PC-9 (cell line): Measurements from ENCODE around the gene LIMA1. TPM values are rescaled to one million over a fixed set of nuclear protein-coding genes. Genes with fewer than 3 reads are reported as not detected.
A peak's percentile ranks its signal among the peaks of the same experiment; 100 is the strongest.
"Not testable (repeated sequence)": the region's sequence is repeated elsewhere in the genome, so short reads cannot be mapped to it uniquely, and the experiment has no call there.

ENCODE experiments used
- Bru-seq: library from RNA; stranded (reverse); fragments of 400-500 nt; gene quantifications from one replicate; lab custom pipeline; 2021; lab: Mats Ljungman, UMichigan
- BruChase-seq, 2 experiments: library from RNA; stranded (reverse); fragments of 400-500 nt; gene quantifications; one replicate each; lab custom pipeline; 2021; lab: Mats Ljungman, UMichigan
- BruUV-seq: library from RNA; stranded (reverse); fragments of 400-500 nt; replicated peaks from 2 replicates; lab custom pipeline; 2021; lab: Mats Ljungman, UMichigan
- CTCF ChIA-PET: fragments of 300-600 bp; sonication (Branson Sonifier 250); formaldehyde crosslinking; loops from one replicate; lab custom pipeline; 2022; ENCODE audit warnings: antibody characterized with exemption; lab: Charles Lee
- POLR2A ChIA-PET: fragments of 300-600 bp; sonication (Branson Sonifier 250); formaldehyde crosslinking; loops from one replicate; lab custom pipeline; 2022; ENCODE audit warnings: antibody characterized with exemption; ENCODE audit not compliant: unreplicated experiment; lab: Charles Lee
- DNase-seq, 2 experiments: peaks; one replicate each; pipeline versions ENCODE4 v3.0.0 to v3.0.0-alpha.2; 2015 to 2022; ENCODE audit warnings: mixed read lengths in 1 of 2
- H2AFZ ChIP-seq: fragments of 200-600 bp; sonication (generic); 2 replicates; pipeline ENCODE4 v1.8.1; 2017; ENCODE audit warnings: antibody characterized with exemption
- H3F3A ChIP-seq: fragments of 200-600 bp; sonication (generic); 2 replicates; pipeline ENCODE4 v1.8.1; 2017; ENCODE audit warnings: antibody characterized with exemption, mild to moderate bottlenecking, low read depth; ENCODE audit not compliant: insufficient read depth
- H3K27ac ChIP-seq: fragments of 200-600 bp; sonication (generic); 2 replicates; pipeline ENCODE4 v1.6.1; 2016; ENCODE audit warnings: mixed run types
- H3K27me3 ChIP-seq: fragments of 200-600 bp; sonication (generic); 2 replicates; pipeline ENCODE4 v1.6.1; 2016; ENCODE audit warnings: low read depth, mixed run types; ENCODE audit not compliant: insufficient read depth
- H3K36me3 ChIP-seq: fragments of 200-600 bp; sonication (generic); 2 replicates; pipeline ENCODE4 v1.6.1; 2016; ENCODE audit warnings: low read depth, mixed run types
- H3K4me1 ChIP-seq: fragments of 200-600 bp; sonication (generic); replicated peaks from 2 replicates; pipeline ENCODE4 v1.6.1; 2016; ENCODE audit warnings: mixed run types; ENCODE audit not compliant: insufficient read depth
- H3K4me2 ChIP-seq: fragments of 200-600 bp; sonication (generic); 2 replicates; pipeline ENCODE4 v1.6.1; 2017; ENCODE audit warnings: mixed run types
- H3K4me3 ChIP-seq: fragments of 200-600 bp; sonication (generic); 2 replicates; pipeline ENCODE4 v1.6.1; 2016; ENCODE audit warnings: mixed run types
- H3K79me2 ChIP-seq: fragments of 200-600 bp; sonication (generic); 2 replicates; pipeline ENCODE4 v1.6.1; 2017; ENCODE audit warnings: low read depth, mixed run types
- H3K9me2 ChIP-seq: fragments of 200-600 bp; sonication (generic); 2 replicates; pipeline ENCODE4 v1.8.1; 2017; ENCODE audit warnings: mild to moderate bottlenecking; ENCODE audit not compliant: insufficient read depth
- H3K9me3 ChIP-seq: fragments of 200-600 bp; sonication (generic); 2 replicates; pipeline ENCODE4 v1.8.1; 2016; ENCODE audit warnings: low read depth; ENCODE audit not compliant: insufficient read depth
- H4K20me1 ChIP-seq: fragments of 200-600 bp; sonication (generic); 2 replicates; pipeline ENCODE4 v1.8.1; 2017; ENCODE audit not compliant: insufficient read depth
- CTCF ChIP-seq: fragments of 200-600 bp; sonication (generic); conservative IDR thresholded peaks from 2 replicates; pipeline ENCODE4 v1.6.1; 2017; ENCODE audit warnings: mixed run types, antibody characterized with exemption, mild to moderate bottlenecking, moderate library complexity
- EZH2 ChIP-seq: fragments of 200-600 bp; sonication (generic); IDR thresholded peaks from 2 replicates; pipeline ENCODE4 v1.8.0; 2017; ENCODE audit warnings: antibody characterized with exemption, low read depth
- intact Hi-C: fragments of 100-400 bp; cut with micrococcal nuclease; formaldehyde crosslinking; loops from one replicate; pipeline ENCODE4 v1.10.0; 2022; ENCODE audit not compliant: unreplicated experiment
- long read RNA-seq: library from polyadenylated mRNA; stranded (forward); transcript quantifications from one replicate; pipeline ENCODE4 v2.0.0, GENCODE V29; 2022
- total RNA-seq: library from RNA; stranded (reverse); gene quantifications from 2 replicates; pipeline ENCODE4 v1.2.3, GENCODE V29; 2021

Gene LIMA1
- 73.1 and 98.6 TPM in 2 replicates for total RNA-seq
- percentile 85 among the genes with signal in this experiment for Bru-seq, nascent RNA
- percentile 86 among the genes with signal in this experiment for BruChase-seq, experiment 1, labeled RNA remaining after a 2-hour chase
- percentile 91 among the genes with signal in this experiment for BruChase-seq, experiment 2, labeled RNA remaining after a 6-hour chase
- long read RNA-seq, transcript LIMA1-202 (11 exons, 3,669 nt), result minor isoform, 10 of 139 reads
- long read RNA-seq, transcript LIMA1-215 (8 exons, 3,254 nt), result minor isoform, 39 of 139 reads
- long read RNA-seq, transcript LIMA1-201 (11 exons, 3,706 nt), result major isoform, 63 of 139 reads
- long read RNA-seq, partial matches to known transcripts, result 3 of 139 reads
- long read RNA-seq, other reads (novel, unspliced or antisense), result 20 of 139 reads

- Histone ChIP-seq H3K36me3 (0 out of 2 replicates have a peak, but pooled peaks cover 6% of the 10 kb centered on the region), H3K27me3 (no peaks in the 10 kb centered on the region), H2AFZ (peak within 1 kb of the TSS; percentile 99), H3K79me2 (peaks cover 59% of the 10 kb centered on the region), H3F3A (peaks cover 6% of the 10 kb centered on the region; the same call in 1 of the 2 replicates), H4K20me1 (no peaks in the 10 kb centered on the region), H3K4me3 (peak within 1 kb of the TSS; percentile 97), H3K9me2 (no peaks in the 10 kb centered on the region), H3K4me1 (peaks cover 41% of the 10 kb centered on the region), H3K4me2 (peak within 1 kb of the TSS; percentile 99), H3K9me3 (no peaks in the 10 kb centered on the region), H3K27ac (peak within 1 kb of the TSS; percentile 71)
- ChIA-PET CTCF (interaction anchor here (0.5 to 1.3 kb wide), 3 partner anchors 31 to 198 kb away, joined by 3 read pairs; partner anchors contain the start of gene SMARCD1), POLR2A (interaction anchor here (0.5 to 1.6 kb wide), 12 partner anchors 15 to 960 kb away, joined by 3 to 10 read pairs (median 4); partner anchors contain the start of genes TMBIM6 and TROAP)
- DNase-seq, result peak; percentile 83 to 96
- intact Hi-C loops, result loop anchor here (1.0 kb wide), 3 partner anchors 31 to 59 kb away; no protein-coding TSS in a partner anchor
- no TSS peak for BruUV-seq
- TF ChIP-seq CTCF (peak; percentile 41; the same call in 1 of the 2 replicates), EZH2 (no peak)
Observed at GRCh38 chr12:50283229-50283923, at the start of gene LIMA1. LIMA1 (minus strand) TSS chr12:50283520; CDS start chr12:50248751, 34,769 bp downstream.

GRCh38 chr12:50331745-50332144 lies 48.4 kb upstream of the LIMA1 start:
- Histone ChIP-seq H3K4me2 (no peak overlapping the region), H3K9me2 (no peaks in the 10 kb centered on the region), H4K20me1 (no peaks in the 10 kb centered on the region), H3K9me3 (no peaks in the 10 kb centered on the region), H3F3A (peaks cover 9% of the 10 kb centered on the region; the same call in 1 of the 2 replicates), H3K4me3 (no peak overlapping the region), H2AFZ (no peak overlapping the region), H3K27me3 (no peaks in the 10 kb centered on the region), H3K4me1 (peaks cover 17% of the 10 kb centered on the region), H3K27ac (no peak overlapping the region), H3K36me3 (no peaks in the 10 kb centered on the region), H3K79me2 (no peaks in the 10 kb centered on the region)
- BruUV-seq, result no TSS peak
- CTCF ChIA-PET, result no interaction called here
- intact Hi-C loops, result no loop called here
- TF ChIP-seq CTCF (no peak), EZH2 (no peak)
- POLR2A ChIA-PET, result no interaction called here
- DNase-seq, result no peak

GRCh38 chr12:50328664-50329063 lies 45.3 kb upstream of the LIMA1 start:
- not testable (repeated sequence) for BruUV-seq
- intact Hi-C loops, result loop anchor here (5.0 kb wide), 1 partner anchor 74 kb away; the partner anchor contains the start of gene LARP4
- POLR2A ChIA-PET, result interaction anchor here (0.6 kb wide), 1 partner anchor 89 kb away, joined by 5 read pairs; no protein-coding TSS in a partner anchor

More at GRCh38 chr12:50328664-50329063, 45.3 kb upstream of the LIMA1 start:
- H3K9me3 ChIP-seq, H3K36me3 ChIP-seq, CTCF ChIA-PET, H3K4me2 ChIP-seq, H3K79me2 ChIP-seq, H2AFZ ChIP-seq, DNase-seq, H3K9me2 ChIP-seq, H3K4me3 ChIP-seq, H3K27ac ChIP-seq, H3K27me3 ChIP-seq, H4K20me1 ChIP-seq: not testable (repeated sequence)
- Histone ChIP-seq H3F3A (peaks cover 24% of the 10 kb centered on the region; the same call in 1 of the 2 replicates), H3K4me1 (peaks cover 36% of the 10 kb centered on the region)
